GM19324 (cell line): ENCODE data around the gene SASH1.

ENCODE experiments used
- ATAC-seq: cut with Tn5 transposase; IDR thresholded peaks from one replicate; pipeline ENCODE4 v1.9.1; 2021; ENCODE audit warnings: mild to moderate bottlenecking, moderate library complexity; ENCODE audit not compliant: unreplicated experiment, low FRiP score

SASH1 gene

DNA sequence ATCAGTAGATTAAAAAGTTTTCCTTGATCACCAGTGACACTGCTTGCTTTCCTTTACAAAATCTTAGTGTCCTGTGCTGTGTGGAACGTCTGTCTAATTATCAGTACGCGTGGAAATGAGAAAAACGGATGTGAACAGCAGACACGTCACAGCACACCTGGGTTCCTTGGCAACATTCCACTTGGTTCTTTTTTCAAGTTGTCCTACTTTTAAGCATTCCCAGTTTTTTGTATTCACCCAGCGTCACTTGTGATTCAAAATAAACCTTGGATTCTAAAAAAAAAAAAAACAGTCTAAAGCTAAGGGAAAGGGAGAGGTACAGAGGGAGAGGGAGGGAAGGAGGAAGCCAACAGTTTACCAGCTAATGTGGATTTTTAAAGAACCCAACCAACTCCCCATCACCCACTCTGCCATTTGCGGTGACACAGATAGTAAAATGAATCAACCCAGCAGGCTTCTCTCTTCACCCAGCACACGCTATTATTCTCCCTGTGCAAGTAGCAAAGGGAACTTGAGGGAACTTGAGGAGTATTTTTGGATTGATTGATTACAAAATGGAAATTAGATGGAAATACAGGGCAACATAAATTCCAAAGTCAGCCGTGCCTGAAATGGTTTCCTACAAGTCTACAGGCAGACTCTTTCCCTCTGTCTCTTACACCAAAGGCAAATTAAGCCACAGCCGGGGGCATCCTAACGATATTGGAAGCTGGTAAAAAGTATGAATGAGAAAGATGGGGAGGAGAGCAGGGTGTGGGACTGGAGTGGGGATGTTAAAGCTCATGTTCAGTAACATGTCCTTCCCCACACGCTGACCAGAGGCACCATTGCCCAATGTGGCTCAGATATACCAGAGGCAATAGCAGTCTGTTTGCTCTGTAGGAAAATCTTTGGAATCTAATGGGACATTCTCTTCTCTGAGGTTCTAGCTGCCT, 129.8 kb downstream of the SASH1 start:
- no peak for ATAC-seq

DNA sequence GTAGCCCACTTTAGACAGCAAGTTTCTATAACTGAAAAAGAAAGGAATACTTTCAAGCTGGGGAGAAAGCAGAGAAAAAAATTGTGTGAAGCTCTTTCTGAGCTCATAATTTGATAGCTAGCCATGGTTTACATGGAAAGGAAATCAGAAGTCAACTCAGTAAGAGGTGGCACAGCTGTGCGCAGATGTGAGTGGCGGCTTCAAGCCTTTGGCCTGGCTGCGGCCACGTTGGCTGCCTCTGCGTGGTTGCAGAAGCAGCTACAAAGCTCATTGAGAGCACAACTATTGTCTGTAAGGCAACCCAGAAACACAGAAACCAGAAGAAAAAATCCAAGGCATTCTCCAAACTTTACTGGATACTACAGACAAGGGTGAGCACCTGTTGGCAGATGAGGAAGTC, 136.9 kb downstream of the SASH1 start:
- ATAC-seq, result no peak

DNA sequence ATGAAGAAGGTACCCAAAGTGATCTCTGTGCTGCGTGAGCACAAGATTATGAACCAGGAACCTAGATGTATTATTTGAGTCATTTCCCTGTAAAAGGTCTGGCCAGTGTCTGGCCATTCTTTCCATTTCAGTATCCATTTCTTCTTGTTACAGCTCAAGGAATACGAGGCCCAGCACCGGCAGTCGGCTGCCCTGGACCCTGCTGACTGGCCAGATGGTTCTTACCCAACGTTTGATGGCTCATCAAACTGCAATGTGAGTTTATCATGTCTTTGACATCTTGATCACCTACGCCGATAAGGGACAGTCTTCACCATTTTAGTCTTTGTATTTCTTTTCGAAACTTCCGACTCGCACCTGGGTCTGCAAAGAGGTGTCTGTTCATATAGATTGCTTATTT, 144.8 kb downstream of the SASH1 start:
- ATAC-seq, result no peak

DNA sequence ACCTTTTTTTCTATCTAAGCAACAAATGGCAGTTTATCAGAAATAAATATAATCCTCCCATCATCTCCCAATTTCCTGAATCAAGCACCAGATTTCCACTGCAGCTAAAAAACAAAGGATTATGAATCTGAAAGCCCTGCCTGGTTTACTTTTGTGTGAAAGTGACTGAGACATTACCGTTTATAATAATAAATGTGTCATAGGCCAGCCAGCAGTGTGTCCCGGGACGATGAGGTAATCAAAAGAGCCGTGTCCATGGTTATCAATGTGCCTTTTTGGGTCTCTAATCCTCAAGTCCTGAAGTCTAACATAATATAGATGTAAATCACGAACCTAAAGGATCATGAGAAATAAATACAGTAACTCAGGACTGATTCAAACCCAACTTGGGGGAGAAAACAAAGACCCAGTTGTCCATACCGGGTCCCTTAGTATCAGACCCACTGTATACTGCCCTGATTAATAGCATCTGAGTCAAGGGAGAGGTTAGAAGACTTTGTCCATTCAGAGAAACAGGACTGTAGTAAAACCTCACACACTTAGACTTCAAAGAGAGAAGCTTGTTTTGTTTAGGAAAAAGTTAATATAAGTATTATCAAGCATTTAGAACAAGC, 149.1 kb downstream of the SASH1 start:
- ATAC-seq, result no peak

DNA sequence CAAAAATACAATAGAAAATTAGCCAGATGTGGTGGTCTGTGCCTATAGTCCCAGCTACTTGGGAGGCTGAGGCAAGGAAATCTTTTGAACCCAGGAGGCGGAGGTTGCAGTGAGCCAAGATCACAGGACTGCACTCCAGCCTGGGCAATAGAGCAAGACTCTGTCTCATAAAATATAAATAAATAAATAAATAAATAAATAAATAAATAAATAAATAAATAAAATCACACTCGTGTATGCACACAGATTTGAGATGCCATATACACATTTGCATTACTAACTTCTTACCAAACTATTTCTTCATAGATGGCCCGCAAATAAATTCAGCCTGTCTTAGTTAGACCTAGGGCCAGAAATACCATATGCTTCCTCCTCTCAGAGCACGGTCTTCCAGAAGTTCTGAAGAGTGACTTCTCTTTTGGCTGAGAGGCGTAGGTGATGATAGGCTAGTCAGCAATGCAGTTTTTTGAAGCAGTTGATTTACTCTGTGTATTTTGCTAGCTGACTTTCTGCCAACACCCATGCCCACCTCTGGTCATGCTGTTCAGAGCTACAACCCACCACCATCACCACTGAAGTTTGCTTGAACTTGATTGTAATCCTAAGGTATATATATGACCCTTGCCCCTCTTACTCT, 150.1 kb downstream of the SASH1 start:
- ATAC-seq, result no peak

DNA sequence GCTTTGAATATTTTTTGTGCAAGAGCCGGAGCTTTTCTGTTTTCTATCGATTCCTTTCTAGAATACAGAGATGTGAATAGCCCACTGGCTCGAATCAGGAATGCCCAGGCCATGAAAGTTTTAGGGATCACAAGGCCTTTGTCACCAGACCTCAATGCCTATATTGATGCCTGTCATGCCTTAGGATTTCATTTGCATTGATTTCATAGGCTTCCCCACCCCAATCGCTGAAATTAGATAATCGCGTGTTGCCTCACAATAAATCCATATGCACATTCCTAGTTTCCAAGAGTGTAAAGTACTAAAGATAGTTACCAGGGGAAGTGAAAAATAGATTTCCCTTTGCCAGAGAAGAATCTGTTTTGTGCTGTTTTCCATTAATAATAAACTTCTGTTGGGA, 150.8 kb downstream of the SASH1 start:
- ATAC-seq, result no peak

DNA sequence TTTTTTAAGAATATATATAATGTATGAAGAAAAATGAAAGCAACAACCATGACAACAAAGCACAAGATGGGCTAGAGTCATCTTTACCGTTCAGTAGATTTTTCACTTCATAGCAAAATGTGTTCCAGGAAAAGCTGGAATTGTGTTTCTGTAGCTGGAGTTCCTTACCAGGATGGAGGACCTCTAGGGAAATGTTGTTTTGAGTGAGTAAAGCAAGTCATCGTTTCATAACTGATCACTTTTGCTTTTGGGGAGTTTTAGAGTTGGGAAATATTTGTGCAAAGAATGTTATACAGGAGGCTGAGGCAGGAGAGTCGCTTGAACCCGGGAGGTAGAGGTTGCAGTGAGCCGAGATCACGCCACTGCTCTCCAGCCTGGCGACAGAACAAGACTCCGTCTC, 151.6 kb downstream of the SASH1 start:
- no peak for ATAC-seq

DNA sequence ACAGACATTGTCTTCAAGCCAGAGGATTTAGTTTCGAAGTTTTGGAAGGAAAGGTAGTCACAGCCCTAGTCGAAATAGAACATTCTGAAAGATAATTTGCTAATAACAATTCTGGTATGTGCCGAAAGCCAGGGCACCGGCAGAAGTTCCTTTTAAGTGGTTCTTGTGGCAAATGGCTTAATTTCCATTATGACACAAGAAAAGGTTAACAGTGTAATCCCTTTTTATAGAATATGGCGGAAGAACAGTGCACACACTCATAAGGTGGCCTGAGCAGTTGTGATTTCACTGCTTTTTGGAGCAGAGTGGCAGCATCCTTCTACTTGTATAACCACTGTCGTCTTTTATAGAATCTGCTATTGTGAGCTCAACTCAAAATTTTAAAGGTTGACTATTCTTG, 152.4 kb downstream of the SASH1 start:
- no peak for ATAC-seq

DNA sequence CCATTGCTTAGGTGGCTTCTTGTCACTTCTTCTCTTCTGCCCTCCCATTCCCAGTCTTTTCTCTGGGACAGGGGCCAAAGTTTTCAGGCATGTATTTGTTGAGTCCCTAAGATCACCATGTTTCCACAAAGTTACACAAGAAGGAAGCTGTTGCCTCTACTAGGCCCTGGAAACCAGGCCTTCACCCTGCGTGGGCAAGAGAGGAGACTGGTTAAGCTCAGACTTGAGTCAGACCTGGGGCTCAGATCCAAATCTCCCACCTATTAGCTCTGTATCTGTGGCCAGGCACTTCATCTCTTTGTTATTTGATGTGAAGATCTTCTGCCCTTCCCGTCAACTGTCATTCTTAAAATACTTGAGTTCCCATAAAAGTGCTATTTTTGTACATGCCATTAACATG, 154.6 kb downstream of the SASH1 start:
- ATAC-seq, result no peak

DNA sequence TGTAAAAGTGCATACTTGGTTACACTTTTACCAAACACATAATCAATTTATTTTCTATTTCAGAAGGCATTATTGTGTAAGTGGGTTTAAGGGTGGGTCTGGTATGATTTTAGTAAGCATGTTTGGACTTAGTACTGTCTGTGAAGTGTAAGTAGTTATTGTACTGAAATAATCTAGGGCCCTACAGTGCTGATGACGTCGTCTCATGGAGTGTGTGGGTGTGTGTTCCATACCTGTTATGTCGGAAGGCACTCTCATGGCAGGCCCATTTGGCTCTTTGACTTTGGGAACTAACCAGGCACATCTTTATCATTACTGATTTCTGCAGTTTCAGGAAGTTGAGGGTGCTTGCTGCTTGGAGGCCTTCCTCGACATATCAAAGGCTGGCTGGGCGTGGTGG, 155.1 kb downstream of the SASH1 start:
- no peak for ATAC-seq

DNA sequence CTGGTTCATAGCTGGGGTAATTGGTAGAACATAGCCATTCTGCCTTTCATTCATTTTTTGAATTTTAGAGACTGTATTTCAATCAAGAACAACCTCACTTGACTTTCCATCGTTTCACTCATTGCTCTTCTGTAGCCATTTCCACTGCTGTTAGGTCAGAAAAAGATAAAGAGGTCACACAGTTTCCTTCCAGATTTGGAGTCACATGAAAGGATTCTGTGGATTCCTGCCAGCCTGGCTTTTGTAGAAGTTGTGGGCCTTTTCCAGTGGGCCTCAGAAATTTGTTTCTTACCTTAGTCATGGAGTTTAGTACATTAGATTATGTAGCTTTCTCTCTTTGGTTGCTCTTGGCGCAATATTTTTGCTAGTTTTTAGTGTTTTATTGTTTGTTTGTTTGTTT, 157.8 kb downstream of the SASH1 start:
- no peak for ATAC-seq

DNA sequence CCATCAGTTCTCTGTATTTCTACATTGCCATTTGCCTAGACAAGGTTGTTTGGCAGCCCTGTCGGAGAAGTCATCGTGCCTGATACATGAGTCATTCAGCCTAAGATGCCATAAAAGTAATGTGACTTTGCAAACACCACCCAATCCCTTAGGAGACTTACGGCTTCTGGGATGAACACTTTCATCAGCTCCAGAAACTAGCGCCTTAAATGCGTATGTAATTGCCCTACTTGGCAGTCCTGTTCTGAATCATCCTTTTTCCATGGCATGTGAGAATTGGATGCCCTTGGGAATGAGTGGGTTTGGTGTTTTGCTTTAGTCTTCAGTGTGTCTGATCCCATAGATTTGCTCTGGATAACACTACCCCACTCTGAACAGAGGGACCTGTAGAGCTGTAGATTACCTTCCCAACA, 158.5 kb downstream of the SASH1 start:
- ATAC-seq, result no peak

DNA sequence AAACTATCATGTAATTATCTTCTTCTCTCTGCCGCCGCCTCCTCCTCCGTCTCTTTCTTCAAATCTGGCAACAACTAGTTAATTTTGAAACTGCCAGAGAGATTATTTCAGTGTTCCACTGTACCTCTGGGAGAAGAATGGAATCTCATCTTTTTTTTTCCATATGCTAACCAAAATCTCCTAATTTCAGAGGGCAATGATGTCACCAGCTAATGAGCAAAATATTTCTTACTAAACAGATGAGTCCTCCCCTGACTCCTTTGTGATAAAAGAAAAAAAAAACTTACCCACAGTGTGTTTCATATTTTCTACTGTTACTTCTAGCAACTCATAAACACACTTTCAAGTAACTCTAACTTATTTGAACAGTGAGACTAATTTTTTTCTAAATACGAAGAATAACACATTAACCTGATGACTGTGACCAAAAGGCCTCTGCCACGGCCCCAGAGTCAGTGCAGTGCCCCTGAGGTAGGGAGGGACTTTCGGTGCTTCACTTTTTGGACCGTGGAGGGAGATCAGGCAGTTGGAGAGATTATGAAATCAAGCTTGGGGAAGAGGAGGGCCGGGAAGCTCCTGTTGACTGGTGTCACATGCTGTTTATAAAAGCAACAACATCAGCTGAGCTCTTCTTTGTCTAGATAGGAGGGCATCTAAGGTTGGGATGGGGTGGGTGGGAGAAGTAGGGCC, 159.6 kb downstream of the SASH1 start:
- ATAC-seq, result no peak

DNA sequence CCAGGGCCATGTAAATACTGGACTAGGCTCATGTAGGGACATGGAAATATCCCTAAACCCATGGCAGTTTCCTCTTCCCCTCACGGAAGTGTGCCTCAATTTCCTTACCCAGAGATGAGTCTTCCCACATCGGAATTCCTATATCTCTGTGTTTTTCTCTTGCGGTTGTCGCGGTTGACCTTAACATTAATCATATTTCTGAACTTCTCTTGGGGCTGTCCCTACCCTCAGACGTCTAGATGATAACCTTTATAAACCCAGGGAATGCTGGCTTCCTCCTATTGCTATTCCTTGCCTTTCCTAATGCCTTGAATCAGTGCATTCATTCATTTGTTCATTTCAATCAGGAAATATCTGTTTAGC, 160.1 kb downstream of the SASH1 start:
- no peak for ATAC-seq

DNA sequence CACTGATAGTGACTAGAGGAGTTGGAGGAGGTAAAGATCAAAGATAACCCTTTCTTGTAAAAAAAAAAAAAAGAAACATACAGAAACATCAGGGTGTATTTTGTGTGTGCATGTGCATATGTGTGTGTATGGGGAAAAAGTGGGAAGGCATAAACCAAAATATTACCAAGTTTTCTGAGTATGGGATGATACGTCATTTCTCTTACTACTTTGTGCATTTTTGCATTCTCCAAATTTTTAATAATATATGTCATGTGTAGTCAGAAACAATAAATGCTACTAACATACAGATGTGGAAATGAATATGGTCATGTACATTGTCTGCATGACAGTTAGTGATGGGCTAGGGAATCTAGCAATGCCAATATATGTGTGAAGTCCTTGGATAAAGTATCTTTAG, 161.1 kb downstream of the SASH1 start:
- ATAC-seq, result no peak

DNA sequence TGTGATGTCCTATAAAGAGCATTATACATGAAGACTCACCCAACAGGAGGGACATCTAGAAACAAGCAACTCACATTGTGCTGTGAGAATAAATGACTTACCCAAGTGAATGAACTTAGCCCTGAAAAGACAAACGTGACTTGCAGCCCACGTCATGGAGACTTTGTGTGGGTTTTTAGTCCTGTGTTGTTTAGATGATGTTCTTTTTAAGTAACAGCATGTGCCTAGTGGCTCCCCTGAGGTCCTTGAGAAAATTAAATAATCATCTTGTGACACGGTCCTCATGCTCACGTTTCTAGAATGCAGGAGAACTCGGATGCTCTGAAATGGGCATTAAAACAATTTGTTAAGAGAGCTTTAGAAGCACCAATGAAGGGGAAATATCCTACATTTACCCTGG, 165.1 kb downstream of the SASH1 start:
- no peak for ATAC-seq

DNA sequence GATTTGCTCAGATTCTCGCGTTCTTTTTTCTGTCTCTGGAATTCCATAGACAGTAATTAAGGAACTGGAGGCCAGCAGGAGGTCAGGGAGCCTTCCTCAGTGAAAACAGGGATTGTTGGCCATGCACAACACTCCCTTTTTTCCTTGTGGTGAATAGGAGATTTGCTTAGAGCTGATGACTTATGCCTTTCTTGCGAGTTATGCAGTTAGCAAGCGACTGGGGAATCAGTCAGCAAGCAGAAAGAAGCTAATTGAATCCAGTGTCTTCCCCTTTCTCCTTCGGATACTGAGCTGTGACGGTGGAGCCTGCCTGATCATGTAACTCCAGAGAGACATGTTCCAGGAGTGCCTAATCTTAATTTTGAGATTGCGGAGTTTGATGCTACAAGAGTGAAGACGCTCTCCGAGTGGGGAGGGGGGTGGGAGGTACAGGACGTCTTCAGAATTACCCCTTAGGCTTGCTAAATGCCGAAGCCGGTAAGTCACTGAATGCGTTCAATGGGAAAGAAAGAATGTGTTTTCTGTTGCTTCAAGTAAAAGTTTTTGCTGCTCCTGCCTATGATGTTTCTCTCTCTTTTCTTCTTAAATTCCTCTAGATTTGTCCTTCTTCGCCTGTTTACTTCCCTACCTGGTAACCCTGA, 165.9 kb downstream of the SASH1 start:
- ATAC-seq, result no peak

DNA sequence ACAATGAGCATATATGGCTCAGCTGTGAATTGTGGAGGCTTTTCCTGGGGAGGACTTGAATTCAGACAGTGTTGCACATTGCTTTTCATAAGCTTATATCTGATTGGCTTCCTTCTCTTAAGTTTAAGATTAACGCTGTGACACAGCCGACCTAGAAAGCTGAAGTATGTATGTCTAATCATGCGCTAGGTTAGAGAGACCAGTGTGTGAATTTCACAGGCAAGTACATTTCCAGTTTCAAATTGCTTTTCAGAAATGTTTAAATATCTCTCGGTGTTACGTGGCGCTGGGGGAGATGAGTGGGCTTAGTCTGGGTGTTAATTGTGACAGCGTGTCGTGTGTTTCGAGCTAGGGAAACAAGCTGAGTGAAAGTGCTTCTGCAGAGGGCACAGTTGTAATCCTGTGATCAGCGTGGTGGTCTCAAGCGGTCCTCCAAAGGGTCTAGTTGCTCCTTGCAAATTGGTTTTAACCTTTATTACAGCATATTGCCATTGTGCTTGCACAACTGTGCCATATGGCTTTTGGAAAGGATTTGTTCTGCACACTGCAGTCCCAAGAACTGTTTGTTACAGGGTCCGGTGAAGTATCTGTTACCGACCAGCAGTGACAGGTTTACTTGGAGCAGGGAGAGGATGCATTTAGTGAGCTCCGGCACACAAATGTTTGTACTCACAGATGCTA, 166.6 kb downstream of the SASH1 start:
- ATAC-seq, result no peak

DNA sequence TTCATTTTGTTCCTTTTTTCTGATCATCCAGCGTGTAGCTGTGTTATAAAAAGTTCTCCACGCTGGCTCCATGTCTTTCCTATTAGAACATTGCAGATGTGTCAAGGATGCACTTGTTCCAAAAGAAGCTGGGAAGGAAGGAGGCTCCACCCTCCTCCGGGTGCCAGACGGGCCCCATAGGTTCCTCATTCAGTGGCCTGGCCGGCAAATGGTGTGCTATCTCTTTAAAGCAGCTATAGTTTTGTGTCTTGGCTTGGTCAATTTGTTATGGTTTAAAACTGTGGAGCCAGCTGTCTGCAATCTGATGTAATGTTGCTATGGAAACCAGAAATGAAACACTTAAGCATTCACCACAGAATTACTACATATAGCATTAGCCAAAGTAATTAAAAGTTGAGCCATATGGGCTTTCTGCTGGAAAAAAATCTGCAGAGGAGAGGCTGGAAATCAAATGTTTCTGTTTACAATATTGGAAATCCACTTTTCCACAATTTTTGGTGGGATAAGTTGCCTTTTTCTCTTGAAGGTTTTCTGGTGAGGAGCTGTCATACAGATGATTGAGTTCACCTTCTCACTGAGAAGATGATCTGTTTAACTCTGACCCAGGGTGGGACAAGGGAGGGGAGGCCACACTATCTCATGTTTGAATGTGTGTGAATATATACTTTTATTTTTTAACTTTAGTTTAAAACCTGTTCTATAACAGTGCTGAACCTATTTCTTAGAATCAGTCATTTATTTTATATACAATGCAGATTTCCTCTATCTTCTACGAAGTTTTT, 167.4 kb downstream of the SASH1 start:
- ATAC-seq, result peak; percentile 65
